Measurements from ENCODE around the gene SLC13A2. TPM values are rescaled to one million over a fixed set of nuclear protein-coding genes. Genes with fewer than 3 reads are reported as not detected.
A peak's percentile ranks its signal among the peaks of the same experiment; 100 is the strongest.

Gene SLC13A2
- total RNA-seq, 1 experiment from 2014 or later, result not detected

- peak; percentile 97 for DNase-seq
- no peak overlapping the region for H3K4me3 ChIP-seq (ENCODE audit: insufficient read depth, low read depth, low read length)
- no peaks in the 10 kb centered on the region for H3K36me3 ChIP-seq (replicated peaks; ENCODE audit: control insufficient read depth, insufficient read depth, low read length)
- no peaks in the 10 kb centered on the region for H3K27me3 ChIP-seq (ENCODE audit: control insufficient read depth, insufficient read depth, low read length)
Measured at GRCh38 chr17:28494445-28495188, 21.2 kb downstream of the SLC13A2 start.

DNA sequence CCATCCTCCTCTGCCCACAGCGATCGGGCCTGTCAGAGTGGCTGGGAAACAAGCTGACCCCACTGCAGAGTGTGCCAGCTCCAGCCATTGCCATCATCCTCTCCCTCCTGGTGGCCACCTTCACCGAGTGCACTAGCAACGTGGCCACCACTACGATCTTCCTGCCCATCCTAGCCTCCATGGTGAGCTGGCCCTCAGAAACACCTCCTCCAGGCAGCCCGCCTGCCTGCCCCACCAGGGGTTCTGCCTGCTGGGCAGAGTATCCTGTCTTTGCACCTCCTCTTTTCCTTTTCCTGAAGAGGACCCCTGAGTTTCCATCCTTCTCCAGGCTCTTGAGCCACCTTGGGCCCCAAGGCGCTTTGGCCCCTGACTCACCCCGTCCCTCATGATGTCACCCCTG, 22.2 kb downstream of the SLC13A2 start:
- no peaks in the 10 kb centered on the region for H3K27me3 ChIP-seq (ENCODE audit: control insufficient read depth, insufficient read depth, low read length)
- H3K4me3 ChIP-seq (ENCODE audit: insufficient read depth, low read depth, low read length), result no peak overlapping the region
- peak; percentile 38 for DNase-seq
- no peaks in the 10 kb centered on the region for H3K36me3 ChIP-seq (replicated peaks; ENCODE audit: control insufficient read depth, insufficient read depth, low read length)

GRCh38 chr17:28497931-28498330, 24.5 kb downstream of the SLC13A2 start:
- H3K36me3 ChIP-seq (replicated peaks; ENCODE audit: control insufficient read depth, insufficient read depth, low read length), result no peaks in the 10 kb centered on the region
- no peaks in the 10 kb centered on the region for H3K27me3 ChIP-seq (ENCODE audit: control insufficient read depth, insufficient read depth, low read length)
- DNase-seq, result peak; percentile 83
- no peak overlapping the region for H3K4me3 ChIP-seq (ENCODE audit: insufficient read depth, low read depth, low read length)

GRCh38 chr17:28498652-28499363, 25.4 kb downstream of the SLC13A2 start:
- Histone ChIP-seq H3K4me3 (ENCODE audit: insufficient read depth, low read depth, low read length) (no peak overlapping the region), H3K27me3 (ENCODE audit: control insufficient read depth, insufficient read depth, low read length) (no peaks in the 10 kb centered on the region), H3K36me3 (replicated peaks; ENCODE audit: control insufficient read depth, insufficient read depth, low read length) (no peaks in the 10 kb centered on the region)
- DNase-seq, result peak; percentile 57

GRCh38 chr17:28499364-28499664, 25.9 kb downstream of the SLC13A2 start:
- H3K4me3 ChIP-seq (ENCODE audit: insufficient read depth, low read depth, low read length), result no peak overlapping the region
- DNase-seq, result peak; percentile 59
- no peaks in the 10 kb centered on the region for H3K36me3 ChIP-seq (replicated peaks; ENCODE audit: control insufficient read depth, insufficient read depth, low read length)
- H3K27me3 ChIP-seq (ENCODE audit: control insufficient read depth, insufficient read depth, low read length), result no peaks in the 10 kb centered on the region

GRCh38 chr17:28499684-28500357, 26.4 kb downstream of the SLC13A2 start:
- no peaks in the 10 kb centered on the region for H3K36me3 ChIP-seq (replicated peaks; ENCODE audit: control insufficient read depth, insufficient read depth, low read length)
- DNase-seq, result no peak
- H3K4me3 ChIP-seq (ENCODE audit: insufficient read depth, low read depth, low read length), result no peak overlapping the region
- H3K27me3 ChIP-seq (ENCODE audit: control insufficient read depth, insufficient read depth, low read length), result no peaks in the 10 kb centered on the region

DNA sequence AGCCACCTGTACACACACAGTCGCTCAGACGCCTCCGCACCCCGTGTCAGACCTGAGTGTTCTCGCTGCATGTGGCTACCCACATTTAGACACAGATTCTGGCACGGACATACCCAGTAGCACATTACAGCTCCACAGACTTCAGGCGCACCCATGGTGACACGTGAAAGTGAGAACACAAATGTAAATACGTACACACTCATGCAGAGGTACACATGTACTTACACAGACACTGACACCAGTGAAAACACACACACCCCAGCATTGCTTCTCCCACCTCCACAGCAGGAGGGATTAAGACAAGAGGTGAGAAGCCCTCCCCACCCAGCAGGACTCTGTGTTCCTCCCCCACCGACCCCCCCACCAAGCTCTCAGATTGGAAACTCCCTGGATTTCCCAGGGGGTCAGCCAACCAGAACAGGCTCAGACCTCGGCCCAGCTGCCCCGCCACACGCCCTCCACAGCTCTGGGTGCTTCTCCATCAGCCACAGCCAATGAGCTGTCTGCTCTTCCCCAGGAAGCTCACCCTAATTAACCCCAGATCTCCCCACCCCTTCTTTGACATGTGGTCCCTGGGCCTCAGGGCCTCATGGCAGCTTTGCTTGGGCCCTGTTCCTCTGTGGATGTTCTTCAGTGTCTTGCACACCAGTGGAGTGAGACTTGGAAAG, 27.4 kb downstream of the SLC13A2 start:
- peak; percentile 73 for DNase-seq
- Histone ChIP-seq H3K36me3 (replicated peaks; ENCODE audit: control insufficient read depth, insufficient read depth, low read length) (no peaks in the 10 kb centered on the region), H3K4me3 (ENCODE audit: insufficient read depth, low read depth, low read length) (no peak overlapping the region), H3K27me3 (ENCODE audit: control insufficient read depth, insufficient read depth, low read length) (no peaks in the 10 kb centered on the region)

DNA sequence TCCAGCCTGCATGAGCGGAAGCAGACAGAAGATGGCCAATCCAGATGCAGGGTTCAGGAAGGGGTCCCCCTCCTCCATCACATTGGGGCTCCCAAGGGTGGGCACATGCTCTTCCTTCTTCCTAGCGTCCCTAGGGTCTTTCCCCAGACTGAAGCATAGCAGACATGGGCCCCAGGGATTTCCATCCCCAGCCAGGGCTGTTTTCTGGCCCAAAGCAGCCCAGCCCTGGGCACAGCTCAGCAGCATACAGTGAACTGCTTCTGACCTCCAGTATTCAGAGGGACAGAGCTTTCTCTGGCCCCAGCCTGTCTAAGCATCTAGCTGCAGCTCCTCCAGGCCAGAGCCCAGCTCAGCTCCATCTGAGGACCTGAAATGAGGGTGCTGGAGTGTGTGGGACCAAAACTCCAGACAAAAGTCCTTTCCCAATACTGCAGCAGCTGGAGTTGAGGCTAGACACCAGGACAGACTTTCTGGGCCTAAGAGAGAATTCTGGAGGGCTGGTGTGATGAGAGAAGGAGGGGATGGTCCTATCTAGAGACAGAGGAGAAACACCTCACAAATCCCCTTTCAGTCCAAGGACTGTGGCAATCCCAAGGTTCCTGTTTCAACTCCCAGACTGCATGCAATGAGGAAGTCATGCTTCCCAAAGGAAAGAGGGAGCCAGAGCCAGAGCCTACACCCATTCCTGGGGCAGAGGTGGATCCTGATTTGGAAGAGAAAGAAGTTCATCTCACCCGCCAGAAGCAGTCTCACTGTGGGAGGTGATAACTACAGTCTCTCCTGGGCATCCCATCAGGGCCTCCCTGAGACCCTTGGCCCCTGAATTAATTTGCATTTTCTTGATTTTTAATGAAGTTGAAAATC, 28.2 kb downstream of the SLC13A2 start:
- no peaks in the 10 kb centered on the region for H3K27me3 ChIP-seq (ENCODE audit: control insufficient read depth, insufficient read depth, low read length)
- no peak overlapping the region for H3K4me3 ChIP-seq (ENCODE audit: insufficient read depth, low read depth, low read length)
- no peaks in the 10 kb centered on the region for H3K36me3 ChIP-seq (replicated peaks; ENCODE audit: control insufficient read depth, insufficient read depth, low read length)
- no peak for DNase-seq

DNA sequence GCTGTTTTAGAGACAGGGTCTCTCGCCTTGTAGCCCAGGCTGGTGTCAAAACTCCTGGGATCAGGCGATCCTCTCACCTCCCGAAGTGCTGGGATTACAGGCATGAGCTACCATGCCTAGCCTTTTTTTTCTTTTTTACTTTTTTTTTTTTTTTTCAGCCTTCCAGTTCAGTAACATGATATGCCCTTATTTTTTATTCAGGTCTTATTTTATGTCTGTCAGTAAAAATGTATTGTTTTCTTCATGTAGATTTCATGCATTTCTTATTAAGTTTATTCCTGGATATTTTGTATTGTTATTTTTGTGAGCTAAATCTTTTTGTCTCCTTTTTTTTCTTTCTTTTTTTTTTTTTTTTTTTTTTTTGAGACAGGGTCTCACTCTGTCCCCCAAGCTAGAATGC, 30.0 kb downstream of the SLC13A2 start:
- DNase-seq, result no peak
- no peak overlapping the region for H3K4me3 ChIP-seq (ENCODE audit: insufficient read depth, low read depth, low read length)
- no peaks in the 10 kb centered on the region for H3K27me3 ChIP-seq (ENCODE audit: control insufficient read depth, insufficient read depth, low read length)
- H3K36me3 ChIP-seq (replicated peaks; ENCODE audit: control insufficient read depth, insufficient read depth, low read length), result no peaks in the 10 kb centered on the region

- no peaks in the 10 kb centered on the region for H3K27me3 ChIP-seq (ENCODE audit: control insufficient read depth, insufficient read depth, low read length)
- no peak within 1 kb of the TSS for H3K4me3 ChIP-seq (ENCODE audit: insufficient read depth, low read depth, low read length)
- DNase-seq, result no peak
Measured at GRCh38 chr17:28505986-28506665, 32.7 kb downstream of the SLC13A2 start, which contains the start of gene FOXN1. Gene FOXN1 (plus strand): TSS chr17:28506348. CDS start chr17:28523970, 17,622 bp downstream.

GRCh38 chr17:28506763-28507487, 33.5 kb downstream of the SLC13A2 start:
- DNase-seq, result no peak
- H3K4me3 ChIP-seq (ENCODE audit: insufficient read depth, low read depth, low read length), result no peak overlapping the region
- no peaks in the 10 kb centered on the region for H3K36me3 ChIP-seq (replicated peaks; ENCODE audit: control insufficient read depth, insufficient read depth, low read length)
- H3K27me3 ChIP-seq (ENCODE audit: control insufficient read depth, insufficient read depth, low read length), result no peaks in the 10 kb centered on the region

More at GRCh38 chr17:28505986-28506665, 32.7 kb downstream of the SLC13A2 start, which contains the start of gene FOXN1:
- no peaks in the 10 kb centered on the region for H3K36me3 ChIP-seq (replicated peaks; ENCODE audit: control insufficient read depth, insufficient read depth, low read length)

- no peaks in the 10 kb centered on the region for H3K36me3 ChIP-seq (replicated peaks; ENCODE audit: control insufficient read depth, insufficient read depth, low read length)
- no peaks in the 10 kb centered on the region for H3K27me3 ChIP-seq (ENCODE audit: control insufficient read depth, insufficient read depth, low read length)
- peak; percentile 92 for DNase-seq
- no peak overlapping the region for H3K4me3 ChIP-seq (ENCODE audit: insufficient read depth, low read depth, low read length)
Measured at GRCh38 chr17:28507567-28508203, 34.2 kb downstream of the SLC13A2 start.
